ENCODE results near the gene NTN3. TPM values are rescaled to one million over a fixed set of nuclear protein-coding genes. Genes with fewer than 3 reads are reported as not detected.

Gene NTN3
- total RNA-seq, 2 experiments from 2014 or later, result not detected

DNA sequence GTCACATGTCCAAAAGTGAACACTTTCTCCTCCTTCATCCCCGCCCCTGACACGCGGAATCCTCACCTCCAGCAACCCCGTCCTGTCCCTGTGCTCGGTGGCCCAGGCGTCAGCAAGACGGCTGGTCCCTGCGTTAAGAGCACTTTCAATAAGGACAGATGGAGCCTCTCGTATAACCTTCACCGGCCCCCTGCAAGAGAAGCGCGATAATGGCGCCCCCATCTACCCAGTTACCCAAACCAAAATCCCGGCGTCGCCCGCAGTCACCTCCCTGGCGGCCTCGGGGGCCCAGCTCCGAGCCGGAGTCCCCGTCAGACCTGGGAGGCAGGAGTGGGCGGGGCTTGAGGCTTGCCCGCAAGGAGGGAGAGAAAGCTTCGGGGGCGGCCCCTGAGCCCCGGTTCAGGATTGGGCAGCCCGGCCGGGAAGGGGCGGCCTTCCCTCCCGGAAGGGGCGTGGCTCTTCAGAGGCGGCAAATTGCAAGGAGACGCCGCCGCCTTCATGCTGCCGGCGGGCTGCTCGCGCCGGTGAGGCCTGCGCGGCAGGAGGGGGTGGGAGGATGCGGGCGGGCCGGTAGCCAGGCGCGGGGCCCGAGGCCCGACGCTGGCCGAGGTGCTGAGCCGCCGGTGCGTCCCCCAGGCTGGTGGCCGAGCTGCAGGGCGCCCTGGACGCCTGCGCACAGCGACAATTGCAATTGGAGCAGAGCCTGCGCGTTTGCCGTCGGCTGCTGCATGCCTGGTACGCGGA, 11.3 kb upstream of the NTN3 start, which contains the start of gene TEDC2:
Gene TEDC2, plus strand, starts transcription at position 463 of the 744 bp plus-strand sequence. Its CDS starts 36 bp downstream, at position 499.
- Mint-ChIP-seq H3K27ac (no peak within 1 kb of the TSS), H3K27me3 (no peaks in the 10 kb centered on the region), H3K4me3 (peak within 1 kb of the TSS; percentile 79), H3K9me3 (no peaks in the 10 kb centered on the region), H3K36me3 (ENCODE audit: low read depth) (no peaks in the 10 kb centered on the region), H3K4me1 (ENCODE audit: low read depth) (peaks cover 5% of the 10 kb centered on the region)
- intact Hi-C loops (cut with DNase I, micrococcal nuclease), result loop anchor here in 1 of 2 experiments (2.0 kb wide), 1 partner anchor 31 kb away; the partner anchor contains the start of gene CCNF
- peak within 1 kb of the TSS; percentile 67 for H3K4me3 ChIP-seq (ENCODE audit: low read length)
- H3K27me3 ChIP-seq (ENCODE audit: control insufficient read depth in 1 of 2, insufficient read depth in 2 of 2, low read length in 2 of 2), result no peaks in the 10 kb centered on the region
- H3K9me3 ChIP-seq (ENCODE audit: control insufficient read depth in 1 of 2, insufficient read depth in 1 of 2, low read length in 2 of 2), result no peaks in the 10 kb centered on the region
- no peak within 1 kb of the TSS for H3K27ac ChIP-seq (ENCODE audit: low read depth in 1 of 2, low read length in 2 of 2)
- peak; percentile 100 for ATAC-seq (ENCODE audit: poor library complexity)
- TF ChIP-seq, protein P1, sequence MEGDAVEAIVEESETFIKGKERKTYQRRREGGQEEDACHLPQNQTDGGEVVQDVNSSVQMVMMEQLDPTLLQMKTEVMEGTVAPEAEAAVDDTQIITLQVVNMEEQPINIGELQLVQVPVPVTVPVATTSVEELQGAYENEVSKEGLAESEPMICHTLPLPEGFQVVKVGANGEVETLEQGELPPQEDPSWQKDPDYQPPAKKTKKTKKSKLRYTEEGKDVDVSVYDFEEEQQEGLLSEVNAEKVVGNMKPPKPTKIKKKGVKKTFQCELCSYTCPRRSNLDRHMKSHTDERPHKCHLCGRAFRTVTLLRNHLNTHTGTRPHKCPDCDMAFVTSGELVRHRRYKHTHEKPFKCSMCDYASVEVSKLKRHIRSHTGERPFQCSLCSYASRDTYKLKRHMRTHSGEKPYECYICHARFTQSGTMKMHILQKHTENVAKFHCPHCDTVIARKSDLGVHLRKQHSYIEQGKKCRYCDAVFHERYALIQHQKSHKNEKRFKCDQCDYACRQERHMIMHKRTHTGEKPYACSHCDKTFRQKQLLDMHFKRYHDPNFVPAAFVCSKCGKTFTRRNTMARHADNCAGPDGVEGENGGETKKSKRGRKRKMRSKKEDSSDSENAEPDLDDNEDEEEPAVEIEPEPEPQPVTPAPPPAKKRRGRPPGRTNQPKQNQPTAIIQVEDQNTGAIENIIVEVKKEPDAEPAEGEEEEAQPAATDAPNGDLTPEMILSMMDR (IDR thresholded peaks at IDR 0.05), result no peak
- DNase-seq, result peak; percentile 92 to 99 (median 96)
- CTCF ChIA-PET, result interaction anchor here (0.9 kb wide), 2 partner anchors 39 to 119 kb away, joined by 3 read pairs; partner anchors contain the start of gene ABCA3
- H3K4me1 ChIP-seq (ENCODE audit: insufficient read depth, low read length), result peaks cover 21% of the 10 kb centered on the region
- no peaks in the 10 kb centered on the region for H3K36me3 ChIP-seq (ENCODE audit: insufficient read depth, low read length)
- POLR2A ChIA-PET, result interaction anchor here (0.6 to 2.9 kb wide), 14 partner anchors 9 to 1039 kb away, joined by 3 to 9 read pairs (median 4); partner anchors contain the start of genes AMDHD2, KCTD5, NTN3 and RPS2

DNA sequence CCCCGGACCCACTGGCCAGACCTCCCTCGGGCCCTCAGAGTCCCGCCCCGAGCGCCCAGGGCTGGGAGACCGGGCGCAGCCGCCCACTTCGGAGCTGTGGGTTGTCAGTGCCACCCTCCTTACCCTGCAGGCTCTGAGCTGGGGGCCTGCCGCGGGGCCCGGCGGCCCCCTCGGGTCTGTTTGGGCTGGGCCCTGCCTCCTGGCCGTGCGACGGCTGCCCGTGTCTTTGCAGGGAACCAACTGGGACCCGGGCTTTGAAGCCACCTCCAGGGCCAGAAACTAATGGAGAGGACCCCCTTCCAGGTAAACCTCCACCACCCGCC, 10.7 kb upstream of the NTN3 start:
- peaks cover 21% of the 10 kb centered on the region for H3K4me1 ChIP-seq (ENCODE audit: insufficient read depth, low read length)
- no peak overlapping the region for H3K27ac ChIP-seq (ENCODE audit: low read depth in 1 of 2, low read length in 2 of 2)
- no peaks in the 10 kb centered on the region for H3K9me3 ChIP-seq (ENCODE audit: control insufficient read depth in 1 of 2, insufficient read depth in 1 of 2, low read length in 2 of 2)
- Mint-ChIP-seq H3K4me3 (no peak overlapping the region), H3K4me1 (ENCODE audit: low read depth) (peaks cover 5% of the 10 kb centered on the region), H3K27ac (no peak overlapping the region), H3K9me3 (no peaks in the 10 kb centered on the region), H3K27me3 (peaks cover 2% of the 10 kb centered on the region), H3K36me3 (ENCODE audit: low read depth) (no peaks in the 10 kb centered on the region)
- ChIA-PET CTCF (interaction anchor here (0.9 kb wide), 2 partner anchors 39 to 120 kb away, joined by 3 read pairs; partner anchors contain the start of gene ABCA3), POLR2A (interaction anchor here (1.0 to 2.9 kb wide), 9 partner anchors 8 to 1040 kb away, joined by 3 to 9 read pairs (median 4); partner anchors contain the start of genes AMDHD2, KCTD5, NTN3 and RPS2)
- TF ChIP-seq, protein P1 (IDR thresholded peaks at IDR 0.05), result no peak
- no peaks in the 10 kb centered on the region for H3K27me3 ChIP-seq (ENCODE audit: control insufficient read depth in 1 of 2, insufficient read depth in 2 of 2, low read length in 2 of 2)
- H3K4me3 ChIP-seq (ENCODE audit: low read length), result peak overlapping the region; percentile 38
- DNase-seq (no peak), ATAC-seq (ENCODE audit: poor library complexity) (no peak)
- intact Hi-C loops (cut with DNase I, micrococcal nuclease), result loop anchor here in 1 of 2 experiments (2.0 kb wide), 1 partner anchor 32 kb away; the partner anchor contains the start of gene CCNF
- H3K36me3 ChIP-seq (ENCODE audit: insufficient read depth, low read length), result no peaks in the 10 kb centered on the region

DNA sequence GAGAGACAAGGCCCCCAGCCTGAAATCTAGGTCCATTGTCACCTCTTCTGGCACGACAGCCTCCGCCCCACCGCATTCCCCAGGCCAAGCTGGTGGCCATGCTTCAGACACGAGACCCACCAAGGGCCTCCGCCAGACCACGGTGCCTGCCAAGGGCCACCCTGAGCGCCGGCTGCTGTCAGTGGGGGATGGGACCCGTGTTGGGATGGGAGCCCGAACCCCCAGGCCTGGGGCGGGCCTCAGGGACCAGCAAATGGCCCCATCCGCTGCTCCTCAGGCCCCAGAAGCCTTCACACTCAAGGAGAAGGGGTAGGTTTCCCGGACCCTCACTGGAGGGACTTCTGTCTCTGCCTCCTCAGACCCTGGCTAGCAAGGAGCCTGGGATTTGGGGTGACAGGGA, 10.2 kb upstream of the NTN3 start:
- Histone ChIP-seq H3K36me3 (ENCODE audit: insufficient read depth, low read length) (no peaks in the 10 kb centered on the region), H3K4me3 (ENCODE audit: low read length) (no peak overlapping the region), H3K9me3 (ENCODE audit: control insufficient read depth in 1 of 2, insufficient read depth in 1 of 2, low read length in 2 of 2) (no peaks in the 10 kb centered on the region), H3K27ac (ENCODE audit: low read depth in 1 of 2, low read length in 2 of 2) (no peak overlapping the region), H3K4me1 (ENCODE audit: insufficient read depth, low read length) (peaks cover 21% of the 10 kb centered on the region), H3K27me3 (ENCODE audit: control insufficient read depth in 1 of 2, insufficient read depth in 2 of 2, low read length in 2 of 2) (no peaks in the 10 kb centered on the region)
- no peaks in the 10 kb centered on the region for H3K36me3 Mint-ChIP-seq (ENCODE audit: low read depth)
- intact Hi-C loops (cut with DNase I, micrococcal nuclease), result loop anchor here in 1 of 2 experiments (2.0 kb wide), 1 partner anchor 32 kb away; the partner anchor contains the start of gene CCNF
- CTCF ChIA-PET, result no interaction called here
- H3K4me1 Mint-ChIP-seq (ENCODE audit: low read depth), result peaks cover 5% of the 10 kb centered on the region
- ATAC-seq (ENCODE audit: poor library complexity) (no peak), DNase-seq (no peak)
- peaks cover 4% of the 10 kb centered on the region for H3K27me3 Mint-ChIP-seq
- H3K4me3 Mint-ChIP-seq, result no peak overlapping the region
- H3K27ac Mint-ChIP-seq, result no peak overlapping the region
- H3K9me3 Mint-ChIP-seq, result no peaks in the 10 kb centered on the region
- POLR2A ChIA-PET, result interaction anchor here (1.1 to 2.9 kb wide), 4 partner anchors 8 to 496 kb away, joined by 3 to 9 read pairs (median 4); partner anchors contain the start of genes NTN3, RPS2 and TBC1D24
- TF ChIP-seq, protein P1 (IDR thresholded peaks at IDR 0.05), result no peak

Data from CD4-positive, alpha-beta T cell (primary cell).